Occipital lobe (tissue), 2 donors: ENCODE measurements around the gene PARVA. TPM values are rescaled to one million over a fixed set of nuclear protein-coding genes. Genes with fewer than 3 reads are reported as not detected.

Experiments used
- DNase-seq: peaks from one replicate; lab custom pipeline; 2025; lab: John Stamatoyannopoulos, UW
- total RNA-seq: library from RNA; depleted of rRNA; stranded (reverse); fragments of >200 nt; gene quantifications from one replicate; pipeline ENCODE4 v1.2.3, GENCODE V29; 2014

PARVA gene
- total RNA-seq, 1 donor from 2014 or later, result 5.6 TPM

- DNase-seq, result no peak
Measured at GRCh38 chr11:12546122-12546521, 168.8 kb downstream of the PARVA start.

GRCh38 chr11:12546660-12547059, 169.3 kb downstream of the PARVA start:
- DNase-seq, result no peak

DNA sequence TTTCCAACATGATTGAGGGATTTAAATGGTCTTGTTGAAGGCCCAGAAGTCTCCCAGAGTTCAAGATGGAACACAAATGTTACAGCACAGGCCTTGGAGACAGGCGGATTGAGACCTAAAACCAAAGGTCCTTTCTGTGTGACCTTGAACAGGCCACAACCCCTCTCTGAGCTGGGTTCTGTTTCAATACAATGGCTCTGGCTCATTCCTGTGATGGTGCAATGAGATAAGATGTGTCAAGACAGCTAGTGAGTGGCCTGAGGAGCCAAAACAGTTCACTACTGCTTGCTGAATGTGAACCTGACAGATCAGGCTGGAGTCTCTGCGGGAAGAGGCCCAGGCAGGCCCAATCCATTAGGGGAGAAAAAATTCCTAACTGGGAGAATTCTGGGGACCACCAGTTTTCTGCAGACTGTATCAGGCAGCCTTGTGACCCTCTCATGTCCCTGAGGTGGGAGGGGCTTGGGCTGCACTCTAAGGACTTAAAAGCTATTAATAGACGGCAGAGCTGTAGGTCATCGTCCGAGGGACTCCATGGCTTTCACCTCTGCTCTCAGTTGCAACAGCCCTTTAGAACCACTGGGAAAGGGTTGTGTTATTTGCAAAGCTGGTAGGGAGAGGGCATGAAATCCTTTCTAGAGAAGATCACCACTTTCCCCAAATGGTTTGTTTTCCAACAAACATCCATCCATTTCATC, 170.7 kb downstream of the PARVA start:
- DNase-seq, result no peak

DNA sequence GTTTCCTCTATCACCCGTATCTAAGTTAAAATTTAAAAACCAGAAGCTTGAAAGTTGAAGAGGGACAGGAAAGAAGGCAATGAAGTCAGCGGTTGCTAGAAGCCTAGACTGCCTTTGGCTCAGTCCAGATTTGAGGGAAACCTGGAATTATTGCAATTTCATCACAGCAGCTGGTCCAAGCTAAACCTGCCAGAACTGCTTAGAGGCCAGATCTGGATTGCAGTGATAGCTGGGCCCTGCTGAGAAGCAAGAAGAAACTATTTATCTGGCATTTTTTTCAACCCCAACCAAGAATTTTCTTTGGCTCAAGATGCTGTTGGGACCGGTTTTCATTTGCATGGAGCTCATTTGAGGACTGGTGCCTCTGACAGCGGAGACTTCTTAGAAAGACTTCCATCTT, 175.3 kb downstream of the PARVA start:
- no peak for DNase-seq

GRCh38 chr11:12554122-12554521, 176.8 kb downstream of the PARVA start:
- DNase-seq, result no peak

DNA sequence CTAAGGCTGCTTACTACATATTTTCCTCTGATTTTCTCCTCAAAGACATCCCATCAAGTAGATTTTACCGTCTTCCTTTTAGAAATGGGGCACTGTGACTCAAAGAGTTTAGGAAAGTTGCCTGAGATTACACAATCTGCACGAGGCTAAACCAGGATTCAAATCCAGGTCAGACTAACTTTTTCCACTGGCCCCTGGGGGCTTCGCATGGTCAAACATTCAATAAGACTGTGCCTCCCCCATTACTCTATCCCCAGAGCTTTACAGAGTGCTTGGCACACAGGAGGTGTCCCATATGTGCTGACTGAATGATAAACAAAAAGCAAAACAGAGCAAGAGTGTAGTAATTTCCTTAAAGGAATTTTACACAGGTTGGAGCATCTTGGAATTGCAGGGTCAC, 178.8 kb downstream of the PARVA start:
- no peak for DNase-seq

GRCh38 chr11:12556788-12557384, 179.5 kb downstream of the PARVA start:
- DNase-seq, result no peak

- no peak for DNase-seq
Measured at GRCh38 chr11:12559011-12559410, 181.6 kb downstream of the PARVA start.

- DNase-seq, result no peak
Measured at GRCh38 chr11:12560362-12560761, 183.0 kb downstream of the PARVA start.

GRCh38 chr11:12560861-12561260, 183.5 kb downstream of the PARVA start:
- DNase-seq, result no peak

DNA sequence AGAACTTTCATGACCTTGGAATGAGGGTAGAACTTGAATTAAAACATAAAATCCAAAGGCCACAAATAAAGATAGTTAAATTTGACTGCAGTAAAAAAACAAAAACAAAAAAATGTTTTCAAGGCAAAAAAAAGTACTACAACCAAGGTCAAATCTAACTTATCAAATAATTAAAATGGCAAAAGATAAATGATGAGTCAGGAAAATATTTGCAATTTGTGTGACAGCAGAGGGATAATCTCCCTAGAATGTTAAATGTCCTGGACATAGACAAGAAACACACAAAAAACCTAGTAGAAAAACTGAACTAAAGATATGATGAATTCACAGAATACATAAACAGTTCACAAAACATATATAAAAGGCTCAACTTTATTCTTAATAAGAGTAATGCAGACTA, 186.6 kb downstream of the PARVA start:
- DNase-seq, result no peak

DNA sequence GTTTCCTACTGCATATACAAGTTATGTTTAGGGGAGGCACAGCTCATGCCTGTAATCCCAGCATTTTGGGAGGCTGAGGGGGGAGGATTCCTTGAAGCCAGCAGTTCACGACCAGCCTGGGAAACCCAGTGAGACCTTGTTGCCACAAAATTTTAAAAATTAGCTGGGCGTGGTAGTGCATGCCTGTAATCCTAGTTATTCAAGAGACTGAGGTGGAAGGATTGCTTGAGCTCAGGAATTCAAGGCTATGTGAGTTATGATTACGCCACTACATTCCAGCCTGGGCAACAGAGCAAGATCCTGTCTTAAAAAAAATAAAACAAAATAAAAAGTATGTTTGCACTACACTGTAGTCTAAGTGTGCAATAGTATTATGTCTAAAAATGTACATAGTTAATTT, 188.0 kb downstream of the PARVA start:
- DNase-seq, result no peak

- DNase-seq, result no peak
Measured at GRCh38 chr11:12567746-12568460, 190.5 kb downstream of the PARVA start.

- DNase-seq, result no peak
Measured at GRCh38 chr11:12569499-12570425, 192.4 kb downstream of the PARVA start.

DNA sequence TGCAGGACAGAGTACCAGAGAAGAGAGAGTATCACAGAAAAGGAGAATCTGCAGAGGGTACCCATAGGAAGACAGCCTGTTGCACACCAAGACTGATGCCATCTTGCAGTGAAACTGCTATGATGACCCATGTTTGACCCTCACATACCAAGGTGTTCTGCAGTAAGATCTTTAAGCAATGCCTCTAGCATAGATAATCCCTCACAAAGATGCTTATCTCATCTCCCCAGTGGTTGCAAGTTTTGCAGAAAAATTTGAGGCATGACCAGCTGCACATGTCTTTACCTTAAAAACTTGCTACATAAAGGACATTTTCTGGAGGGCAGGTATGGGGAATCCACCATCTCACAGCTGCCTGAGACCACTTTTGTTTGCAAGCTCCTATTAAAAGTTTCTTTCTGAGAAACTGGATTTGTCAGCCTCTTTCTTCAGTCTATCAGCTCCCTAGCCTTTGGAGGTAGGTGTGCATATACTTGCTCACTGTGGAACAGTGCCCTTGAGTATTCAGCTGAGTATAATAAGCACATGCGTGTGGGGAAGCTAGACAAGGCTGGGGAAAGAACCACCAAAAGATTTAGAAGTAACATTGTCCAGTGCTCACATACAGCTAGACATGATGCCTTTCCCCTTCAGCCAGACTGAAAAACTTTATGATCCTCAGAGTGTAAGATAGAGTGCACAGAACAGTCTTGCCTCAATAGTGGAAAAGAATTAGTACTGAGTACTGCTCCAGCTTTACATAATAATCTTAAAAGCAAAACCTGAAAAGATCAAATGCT, 196.5 kb downstream of the PARVA start:
- no peak for DNase-seq

GRCh38 chr11:12577725-12578644, 200.6 kb downstream of the PARVA start:
- DNase-seq, result no peak

DNA sequence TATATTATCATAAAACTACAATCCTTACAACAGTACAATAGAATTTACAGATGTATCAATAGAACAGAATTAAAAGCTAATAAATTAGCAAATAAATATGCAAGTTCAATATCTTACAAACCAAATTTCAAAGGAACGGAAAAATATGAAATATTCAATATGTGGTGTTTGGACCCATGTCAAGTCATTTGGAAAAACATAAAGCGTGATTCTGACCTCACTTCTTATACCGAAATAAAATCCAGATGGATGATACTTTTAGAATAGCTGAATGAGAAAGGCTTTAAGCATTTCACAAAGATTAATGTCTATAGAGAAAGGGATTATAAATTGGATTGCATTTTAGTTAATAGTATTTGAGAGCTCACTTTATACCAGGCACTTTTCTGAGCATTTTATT, 204.0 kb downstream of the PARVA start:
- no peak for DNase-seq

DNA sequence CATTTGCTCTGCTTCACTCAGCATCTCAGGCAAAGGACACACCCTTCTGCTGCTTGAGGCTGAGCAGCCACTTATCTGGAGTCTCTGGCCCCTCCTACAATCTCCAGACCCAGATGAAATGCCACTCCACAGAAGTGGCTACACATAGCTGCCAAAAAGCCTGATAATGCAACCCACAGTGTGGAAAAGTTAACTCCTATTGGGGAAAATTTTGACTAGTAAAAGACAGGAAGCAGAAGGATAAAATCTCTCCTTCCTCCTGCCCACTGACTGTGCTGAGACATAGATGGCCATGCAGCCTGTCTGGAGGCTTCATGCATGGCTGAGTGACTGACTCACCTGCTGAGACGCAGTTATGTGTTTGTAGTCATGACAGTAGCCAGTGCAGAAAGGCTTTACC, 204.6 kb downstream of the PARVA start:
- DNase-seq, result no peak
